HG02973 (cell line): ENCODE data around the gene RABEPK.
"Not testable (repeated sequence)": the region's sequence is repeated elsewhere in the genome, so short reads cannot be mapped to it uniquely, and the experiment has no call there.

Source experiments
- ATAC-seq: cut with Tn5 transposase; IDR thresholded peaks from one replicate; pipeline ENCODE4 v1.9.1; 2021; ENCODE audit warnings: moderate library complexity; ENCODE audit not compliant: unreplicated experiment

Gene RABEPK

DNA sequence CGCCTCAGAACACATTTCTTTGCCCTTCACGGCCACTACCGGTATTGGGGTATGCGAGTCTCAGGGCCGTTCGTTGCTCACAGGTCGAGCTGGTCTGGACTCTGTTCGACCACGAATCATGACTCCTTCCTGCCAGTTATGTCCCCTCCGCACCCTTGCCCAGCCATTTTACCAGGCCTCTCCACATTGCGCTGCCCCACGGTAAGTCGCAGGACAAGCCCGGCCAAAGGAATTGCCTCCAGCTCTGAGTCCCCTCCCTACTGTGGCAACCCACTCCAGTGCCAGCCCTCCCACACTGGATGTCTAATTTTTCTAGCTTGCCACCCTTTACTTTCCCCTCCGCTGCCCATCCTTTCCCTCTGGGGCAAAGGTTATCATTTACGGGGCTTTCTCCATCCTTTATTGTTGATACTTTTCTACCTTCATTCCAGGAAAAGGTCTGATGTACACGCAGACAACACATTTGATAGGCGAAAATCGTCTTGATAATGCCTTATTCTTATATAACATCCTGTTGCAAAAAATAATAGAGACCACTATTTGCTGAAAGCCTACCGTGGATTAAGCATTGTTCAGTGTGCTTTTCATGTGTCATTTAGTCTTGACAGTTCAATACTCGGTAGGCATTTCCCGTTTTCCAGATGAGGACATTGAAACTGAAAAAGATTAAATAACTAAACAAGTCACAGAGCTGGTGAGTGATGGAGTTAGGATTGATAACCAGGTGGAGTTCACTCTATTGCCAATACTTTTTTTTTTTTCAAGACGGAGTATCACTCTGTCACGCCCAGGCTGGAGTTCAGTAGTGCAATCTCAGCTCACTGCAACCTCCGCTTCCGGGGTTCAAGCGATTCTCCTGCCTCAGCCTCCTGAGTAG, 41.8 kb downstream of the RABEPK start:
- ATAC-seq: peak; percentile 10

DNA sequence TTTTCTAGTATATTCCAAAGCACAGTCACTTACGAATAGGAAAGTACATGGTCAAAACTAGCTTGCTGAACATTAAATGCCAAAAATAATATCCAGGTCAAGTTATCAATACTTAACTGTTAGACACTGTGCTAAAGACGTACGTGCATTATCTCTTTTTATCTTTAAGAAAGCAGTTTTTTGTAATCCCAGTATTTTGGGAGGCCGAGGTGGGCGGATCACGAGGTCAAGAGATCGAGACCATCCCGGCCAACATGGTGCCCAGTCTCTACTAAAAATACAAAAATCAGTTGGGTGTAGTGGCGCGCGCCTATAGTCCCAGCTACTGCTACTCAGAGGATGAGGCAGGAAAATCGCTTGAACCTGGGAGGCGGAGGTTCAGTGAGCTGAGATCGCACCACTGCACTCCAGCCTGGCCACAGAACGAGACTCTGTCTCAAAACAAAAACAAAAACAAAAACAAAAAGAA, 43.5 kb downstream of the RABEPK start:
- no peak for ATAC-seq

GRCh38 chr9:125246261-125246667, 45.9 kb downstream of the RABEPK start:
- ATAC-seq: no peak

DNA sequence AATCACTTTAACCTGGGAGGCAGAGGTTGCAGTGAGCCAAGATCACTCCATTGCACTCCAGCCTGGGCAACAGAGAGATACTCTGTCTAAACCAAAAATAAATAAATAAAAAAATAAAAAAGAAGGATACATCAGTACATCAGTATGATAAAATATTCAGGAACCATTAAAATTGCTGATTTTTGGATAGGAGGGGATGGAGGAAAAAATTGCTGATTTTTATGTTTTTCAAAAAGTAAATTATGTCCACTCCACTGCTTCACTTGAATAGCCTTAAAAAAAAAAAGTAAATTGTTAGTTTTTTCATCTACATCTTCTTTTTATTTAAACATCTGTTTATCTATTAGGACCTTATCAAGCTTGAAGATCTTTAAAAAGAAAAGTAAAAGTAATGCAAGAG, 53.9 kb downstream of the RABEPK start:
- ATAC-seq: no peak

DNA sequence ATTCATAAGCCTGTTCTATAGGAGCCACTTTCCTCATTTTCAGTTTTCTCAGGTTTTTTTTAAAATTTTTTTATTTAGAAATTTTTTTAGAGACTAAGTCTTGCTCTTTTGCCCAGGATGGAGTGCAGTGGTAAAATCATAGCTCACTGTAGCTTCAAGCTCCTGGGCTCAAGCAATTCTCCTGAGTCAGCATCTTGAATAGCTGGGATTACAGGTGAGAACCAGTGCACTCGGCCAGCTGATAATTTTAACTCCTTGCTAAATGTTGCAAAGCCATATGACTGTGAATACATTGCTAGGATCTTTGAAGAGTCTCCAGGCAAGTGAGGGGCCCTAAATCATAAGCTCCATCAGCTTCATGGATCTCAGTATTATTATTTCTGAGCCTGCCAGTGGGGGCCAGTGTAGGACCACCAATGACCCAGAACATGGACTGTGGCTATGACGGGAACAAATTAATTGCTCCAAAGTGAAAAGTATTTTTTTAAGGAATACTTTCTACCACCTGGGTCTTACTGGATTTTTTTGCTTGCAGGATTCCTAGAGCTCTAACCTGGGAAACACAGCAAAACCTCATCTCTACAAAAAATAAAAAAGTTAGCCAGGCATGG, 55.5 kb downstream of the RABEPK start:
- ATAC-seq: no peak

GRCh38 chr9:125258160-125258785, 57.9 kb downstream of the RABEPK start:
- ATAC-seq: no peak

GRCh38 chr9:125258832-125259534, 58.6 kb downstream of the RABEPK start:
- ATAC-seq: no peak

DNA sequence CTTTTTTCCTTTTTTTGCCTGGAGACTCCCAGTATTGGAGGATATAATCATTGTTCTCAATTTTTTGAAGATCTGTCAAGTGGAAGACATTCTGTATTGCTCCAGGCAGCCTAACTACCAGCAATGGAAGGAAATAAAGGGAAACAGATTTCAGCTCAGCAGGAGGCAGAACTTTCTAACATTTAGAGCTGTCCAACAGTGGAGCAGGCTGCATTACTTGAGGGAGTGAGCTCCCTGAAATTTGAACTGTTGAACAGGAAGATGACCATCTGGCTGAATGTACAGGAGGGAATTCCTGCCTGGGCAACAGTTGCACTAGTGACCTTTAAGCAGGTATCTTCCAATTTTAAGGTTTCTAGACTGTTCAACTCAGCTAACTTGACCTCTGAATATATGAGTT, 60.2 kb downstream of the RABEPK start:
- ATAC-seq: no peak

GRCh38 chr9:125261501-125262293, 61.4 kb downstream of the RABEPK start, which contains the start of gene GAPVD1:
GAPVD1 (plus strand) TSS chr9:125261826; CDS start chr9:125298922, 37,096 bp downstream.
- peak; percentile 88 for ATAC-seq

DNA sequence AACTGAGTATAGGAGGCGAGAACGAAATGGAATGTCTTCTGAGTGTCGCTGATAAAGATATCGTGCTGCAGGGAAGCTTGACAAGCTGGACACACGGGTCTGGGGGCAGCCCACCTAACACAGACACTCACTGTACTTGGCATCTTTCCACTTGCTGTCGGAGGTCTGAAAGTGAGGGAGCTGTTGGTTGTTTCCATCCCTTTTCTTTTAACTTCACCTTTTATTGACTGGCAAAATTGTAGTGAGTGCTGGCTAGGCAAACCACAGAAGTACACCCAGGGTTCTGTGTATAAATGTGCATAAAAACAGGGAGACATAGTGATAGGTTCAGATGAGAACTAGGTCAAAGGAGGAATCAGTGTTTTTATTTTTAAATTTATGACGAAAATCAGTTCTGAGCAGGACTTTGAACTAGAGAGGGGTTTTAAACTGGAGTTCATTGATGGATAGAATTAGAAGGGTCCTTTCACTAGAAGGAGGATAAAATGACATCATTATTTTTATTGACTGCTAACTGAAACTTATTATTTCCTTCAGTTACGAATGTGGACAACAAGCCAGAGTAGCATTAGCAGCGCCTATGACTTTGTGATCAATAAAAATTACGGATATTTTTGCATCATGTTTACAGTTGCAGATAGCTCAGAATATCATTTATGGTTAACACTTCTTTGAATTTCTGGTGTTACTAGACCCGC, 62.1 kb downstream of the RABEPK start:
- no peak for ATAC-seq

GRCh38 chr9:125264068-125264467, 63.7 kb downstream of the RABEPK start:
- not testable (repeated sequence) for ATAC-seq

DNA sequence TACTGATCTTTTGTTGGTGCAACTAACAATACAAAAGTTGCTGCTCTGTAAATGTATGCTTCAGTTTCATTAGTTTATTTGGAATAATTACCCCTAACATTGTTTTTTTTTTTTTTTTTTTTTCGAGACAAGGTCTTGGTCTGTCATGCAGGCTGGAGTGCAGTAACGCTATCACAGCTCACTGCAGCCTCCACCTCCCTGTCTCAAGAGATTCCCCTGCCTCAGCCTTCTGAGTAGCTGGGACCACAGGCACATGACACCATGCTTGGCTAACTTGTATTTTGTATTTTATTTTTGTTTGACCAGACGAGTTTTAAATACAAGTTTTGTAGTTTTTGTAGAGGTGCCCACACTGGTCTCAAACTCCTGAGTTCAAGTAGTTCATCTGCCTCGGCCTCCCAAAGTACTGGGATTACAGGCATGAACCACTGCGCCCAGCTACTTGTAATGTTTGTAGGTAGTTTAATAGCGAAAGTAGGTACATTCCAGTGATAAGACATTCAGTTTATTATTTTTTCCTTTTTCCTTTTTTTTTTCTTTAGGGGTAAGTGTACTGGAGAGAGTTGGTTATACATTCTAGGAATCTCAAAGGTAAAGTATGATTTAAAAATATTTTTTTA, 68.2 kb downstream of the RABEPK start:
- no peak for ATAC-seq

- no peak for ATAC-seq
These were observed 68.7 kb downstream of the RABEPK start for GRCh38 chr9:125269014-125269397.

DNA sequence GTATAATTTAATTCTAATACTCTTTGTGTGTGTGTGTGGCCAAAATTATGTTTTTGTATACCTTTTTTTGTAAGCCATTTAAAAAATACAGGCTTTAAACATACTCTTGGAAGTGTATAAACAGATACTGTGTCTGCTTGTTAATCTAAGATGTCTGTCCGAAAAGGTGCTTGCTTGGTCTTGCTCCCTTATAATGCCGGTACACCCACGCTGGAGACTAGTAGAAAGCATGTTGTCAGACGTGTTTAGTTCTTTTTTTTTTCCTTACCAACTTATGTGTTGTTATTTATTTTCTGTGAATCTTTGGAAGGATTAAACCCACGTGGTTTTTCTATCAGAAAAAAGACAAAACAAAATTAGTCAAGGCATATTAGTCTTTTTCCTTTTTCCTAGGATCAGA, 70.7 kb downstream of the RABEPK start:
- ATAC-seq: no peak

- ATAC-seq: no peak
These were observed 72.4 kb downstream of the RABEPK start for GRCh38 chr9:125272697-125273096.

GRCh38 chr9:125276771-125277170, 76.4 kb downstream of the RABEPK start:
- ATAC-seq: no peak

GRCh38 chr9:125277411-125277810, 77.1 kb downstream of the RABEPK start:
- ATAC-seq: no peak

- no peak for ATAC-seq
These were observed 80.6 kb downstream of the RABEPK start for GRCh38 chr9:125280945-125281344.
